PC-3 (cell line): ENCODE results near the gene FGFR2.

Experiments
- CTCF ChIP-seq: fragments of 300-600 bp; sonication (generic); conservative IDR thresholded peaks from 2 replicates; pipeline ENCODE4 v1.5.1; 2017; ENCODE audit warnings: antibody characterized with exemption, low read depth, mild to moderate bottlenecking, low read length
- EZH2 ChIP-seq: fragments of 300-600 bp; sonication (generic); IDR thresholded peaks from one replicate; pipeline ENCODE4 v1.6.1; 2017; ENCODE audit warnings: antibody characterized with exemption, mild to moderate bottlenecking, low read length; ENCODE audit not compliant: unreplicated experiment

DNA sequence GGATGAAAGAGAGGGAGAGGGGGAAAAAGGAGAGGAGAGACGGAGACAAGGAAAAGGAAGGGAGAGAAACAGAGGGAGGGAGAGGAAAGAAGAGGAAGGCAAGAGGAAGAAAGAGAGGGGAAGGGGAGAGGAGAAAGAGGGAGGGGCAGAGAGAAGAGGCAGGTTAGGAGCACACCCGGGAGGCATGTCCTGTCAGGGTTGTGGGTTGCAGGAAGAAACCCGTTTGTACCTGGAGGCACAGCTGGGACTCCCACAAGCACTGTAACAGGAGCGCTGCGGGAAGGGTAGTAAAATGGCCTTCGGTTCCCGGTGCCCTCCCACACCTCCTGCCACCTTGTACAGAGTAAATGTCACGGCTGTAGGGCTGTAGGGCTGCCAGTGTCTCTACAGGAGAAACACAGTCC lies 24.7 kb downstream of the FGFR2 start:
- no peak for TF ChIP-seq CTCF
- no peak for TF ChIP-seq EZH2
